GM21737 (cell line): Measurements from ENCODE around the gene NHERF1.

Experiments
- ATAC-seq: cut with Tn5 transposase; IDR thresholded peaks from one replicate; pipeline ENCODE4 v1.9.1; 2021; ENCODE audit warnings: mild to moderate bottlenecking, moderate library complexity; ENCODE audit not compliant: unreplicated experiment

The NHERF1 gene

DNA sequence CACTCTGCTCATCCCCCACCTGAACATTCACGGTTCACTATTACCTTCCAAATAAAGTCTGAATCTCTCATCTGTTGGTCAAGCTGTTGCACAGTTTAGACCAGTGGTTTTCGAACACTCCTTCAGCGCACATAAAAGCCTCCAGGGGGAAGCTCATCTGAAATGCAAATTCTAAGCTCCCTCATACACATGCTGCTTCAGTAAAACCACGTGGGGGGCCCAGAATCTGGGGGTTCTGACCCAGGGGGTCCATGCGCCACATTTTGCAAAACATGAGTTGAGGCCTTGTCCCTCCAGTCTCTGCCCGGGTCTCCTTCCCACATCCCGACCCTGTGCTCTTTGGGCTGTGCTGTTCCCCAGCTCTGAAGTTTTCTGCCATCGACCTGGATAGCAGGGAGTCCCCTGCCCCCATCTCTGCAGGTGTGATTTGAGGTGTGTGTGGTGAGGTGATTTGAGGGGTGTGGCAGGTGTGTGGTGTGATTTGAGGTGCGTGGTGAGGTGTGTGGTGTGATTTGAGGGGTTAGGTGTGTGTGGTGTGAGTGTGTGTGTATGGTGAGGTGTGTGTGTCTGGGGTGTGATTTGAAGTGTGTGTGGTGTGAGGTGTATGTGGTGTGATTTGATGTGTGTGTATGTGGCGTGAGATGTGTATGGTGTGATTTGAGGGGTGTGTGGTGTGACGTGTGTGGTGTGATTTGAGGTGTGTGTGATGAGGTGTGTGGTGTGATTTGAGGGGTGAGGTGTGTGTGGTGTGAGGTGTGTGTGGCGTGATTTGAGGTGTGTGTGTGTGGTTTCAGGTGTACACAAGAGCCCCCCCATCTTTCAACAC lies 16.2 kb upstream of the NHERF1 start:
- ATAC-seq, result no peak

DNA sequence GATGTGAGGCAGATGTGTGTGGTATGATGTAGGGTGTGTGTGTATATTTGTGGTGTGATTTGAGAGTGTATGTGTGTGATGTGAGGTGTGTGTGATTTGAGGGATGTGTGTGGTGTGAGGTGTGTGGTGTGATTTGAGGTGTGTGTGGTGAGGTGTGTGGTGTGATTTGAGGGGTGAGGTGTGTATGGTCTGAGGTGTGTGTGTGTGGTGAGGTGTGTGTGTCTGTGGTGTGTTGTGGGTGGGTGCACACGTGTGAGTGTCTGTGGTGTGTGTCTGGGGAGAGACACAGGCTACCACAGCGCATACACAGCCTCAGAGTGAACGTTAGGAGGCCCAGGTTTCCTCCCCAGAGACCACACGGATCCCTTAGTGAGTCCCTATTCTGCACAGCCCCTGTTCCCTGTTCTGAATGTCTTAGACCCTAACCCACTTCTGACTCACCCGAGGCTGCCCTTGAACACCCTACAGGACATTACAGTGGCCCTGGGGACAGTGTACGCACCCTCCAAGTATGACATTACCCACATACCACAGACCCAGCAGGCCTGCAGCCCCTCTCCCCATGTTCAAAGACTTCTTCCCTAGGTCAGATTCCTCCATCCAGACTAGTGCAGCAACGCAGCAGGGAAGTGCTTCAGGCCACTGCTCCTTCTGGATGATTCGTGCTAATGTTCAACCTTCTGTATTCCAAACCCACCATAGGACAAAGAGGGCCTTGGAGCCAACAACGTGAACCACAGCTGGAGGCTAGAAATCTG lies 14.9 kb upstream of the NHERF1 start:
- ATAC-seq, result no peak

DNA sequence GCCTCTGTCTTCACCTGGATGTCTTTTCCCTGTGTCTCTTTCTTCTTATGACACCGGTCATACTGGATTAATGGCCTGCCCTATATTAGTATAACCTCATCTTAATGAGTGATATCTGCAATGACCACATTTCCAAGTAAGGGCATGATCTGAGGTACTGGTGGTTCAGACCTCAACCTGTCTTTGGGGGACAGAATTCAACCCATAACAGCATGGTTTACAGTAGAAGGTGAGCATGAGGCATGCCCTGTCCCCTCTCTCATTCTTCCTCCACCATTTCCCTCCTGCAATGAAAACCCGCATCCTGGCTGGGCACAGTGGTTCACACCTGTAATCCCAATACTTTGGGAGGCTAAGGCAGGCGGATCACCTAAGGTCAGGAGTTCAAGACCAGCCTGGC lies 14.2 kb upstream of the NHERF1 start:
- no peak for ATAC-seq

DNA sequence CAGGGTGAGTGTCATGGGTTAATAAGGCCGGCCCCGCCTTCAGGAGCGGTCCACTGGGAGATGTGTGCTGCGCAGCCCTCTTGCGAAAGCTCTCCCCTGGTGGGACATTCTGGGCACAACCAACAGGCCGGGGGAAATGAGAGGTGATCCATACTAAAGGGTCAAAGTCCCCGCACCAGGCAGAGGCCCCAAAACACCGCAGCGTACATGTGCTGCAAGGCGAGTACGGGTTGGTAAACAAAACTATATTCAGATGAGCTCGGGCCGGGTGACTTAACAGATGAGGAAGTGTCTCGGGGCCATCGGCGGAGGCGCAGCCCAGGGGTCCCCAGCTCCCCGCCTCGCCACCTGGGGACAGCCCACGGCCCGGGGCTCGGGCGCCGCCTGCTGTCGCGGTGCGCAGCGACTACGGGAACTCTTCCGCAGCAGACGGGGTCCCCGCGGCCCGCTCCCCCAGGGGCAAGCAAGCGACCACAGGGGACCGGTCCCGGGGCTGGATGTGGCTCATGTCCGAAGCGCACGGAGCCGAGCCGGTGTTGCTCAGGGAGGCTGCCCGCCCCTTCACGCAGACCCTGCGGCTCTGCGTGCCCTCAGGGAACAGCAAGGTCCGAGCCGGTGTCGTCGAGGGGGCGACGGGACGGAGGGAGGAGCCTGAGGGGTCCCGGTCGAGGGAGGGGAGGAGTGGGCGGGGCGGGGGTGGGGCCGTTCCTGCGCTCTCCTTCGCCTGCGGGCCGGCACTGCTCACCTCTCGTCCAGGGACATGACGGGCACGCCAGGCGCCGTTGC lies 11.7 kb upstream of the NHERF1 start, which contains the start of gene RAB37:
Gene RAB37 (plus strand): TSS at position 744 of the 786 bp plus-strand sequence. CDS start 17 bp downstream, at position 761.
- ATAC-seq, result peak; percentile 42

DNA sequence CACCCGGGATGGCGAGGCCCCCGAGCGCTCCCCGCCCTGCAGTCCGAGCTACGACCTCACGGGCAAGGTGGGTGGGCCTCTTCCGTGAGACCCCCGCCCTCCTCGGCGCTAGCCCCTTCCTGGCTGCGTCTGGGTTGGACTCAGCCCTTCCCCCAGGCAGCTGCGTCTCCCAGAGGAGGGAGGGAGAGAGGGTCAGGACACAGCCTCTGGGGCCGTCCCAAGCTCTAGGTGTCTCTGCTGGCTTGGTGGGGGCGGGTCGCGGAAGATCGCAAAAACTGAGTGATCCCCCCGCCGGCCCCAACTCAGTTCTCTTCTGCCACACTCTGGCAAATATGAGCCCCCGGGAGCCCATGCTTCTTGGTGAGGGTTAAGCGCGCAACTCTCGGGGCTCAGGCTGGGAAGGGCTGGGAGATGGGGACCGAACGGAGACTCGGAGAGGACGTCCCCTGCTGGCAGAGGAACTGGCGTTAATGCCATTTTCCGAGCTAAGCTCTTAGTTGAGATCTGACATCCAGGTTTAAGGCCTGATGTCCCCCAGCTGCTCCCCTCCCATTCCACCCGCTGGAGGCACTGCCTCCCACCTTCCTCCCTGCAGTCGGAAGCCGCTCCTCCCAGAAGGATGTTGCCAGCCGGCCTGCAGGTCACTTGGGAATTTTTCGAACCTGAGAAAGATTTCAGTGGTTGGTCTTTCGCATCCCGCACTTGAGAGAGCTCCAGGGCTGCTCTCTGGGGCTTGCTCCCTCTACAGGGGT lies 11.0 kb upstream of the NHERF1 start:
- ATAC-seq, result no peak

DNA sequence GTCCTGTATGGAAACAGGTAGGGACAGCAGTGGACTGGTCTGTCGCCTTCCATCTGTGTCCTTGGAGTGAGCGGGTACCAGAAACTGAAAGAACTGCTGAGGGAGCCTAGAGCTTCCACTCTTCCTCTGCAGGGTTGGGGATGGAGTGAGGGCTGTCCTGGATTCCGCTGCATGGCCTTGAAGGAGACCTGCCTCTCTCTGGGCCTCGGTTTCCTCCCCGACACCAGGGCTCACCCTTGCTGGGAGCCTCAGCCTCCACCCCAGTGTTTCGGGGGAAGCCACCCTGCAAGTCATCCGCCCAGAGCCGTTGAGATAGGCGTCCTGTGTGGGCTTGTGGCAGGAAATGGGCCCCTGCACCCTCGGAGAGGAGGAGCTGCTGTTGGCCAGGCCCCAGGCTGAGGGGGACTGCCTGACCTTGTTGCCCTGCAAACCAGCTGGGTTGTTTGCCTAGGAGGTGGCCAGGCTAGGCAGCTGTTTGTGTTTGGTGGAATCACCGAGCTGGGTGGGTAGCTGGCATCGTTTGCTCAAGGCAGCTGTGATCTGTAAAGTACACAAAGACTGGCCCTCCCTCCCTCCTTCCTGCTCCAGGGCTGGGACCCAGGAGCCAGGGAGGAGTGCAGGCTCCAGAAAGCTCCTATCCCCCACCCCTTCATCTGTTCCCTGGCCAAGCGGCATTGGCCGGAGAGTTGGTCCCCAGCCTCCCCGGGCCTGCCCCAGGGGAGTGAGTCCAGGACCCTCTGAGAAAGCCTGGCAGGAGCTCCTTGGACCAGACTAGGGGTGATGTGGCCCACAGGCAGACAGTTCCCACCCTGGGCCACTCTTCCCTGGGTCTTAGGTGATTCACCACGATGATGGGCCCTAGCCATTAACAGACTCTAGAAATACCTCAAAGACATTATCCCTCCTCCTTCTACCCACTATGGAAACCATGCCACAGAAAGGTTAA lies 10.1 kb upstream of the NHERF1 start:
- peak; percentile 36 for ATAC-seq

DNA sequence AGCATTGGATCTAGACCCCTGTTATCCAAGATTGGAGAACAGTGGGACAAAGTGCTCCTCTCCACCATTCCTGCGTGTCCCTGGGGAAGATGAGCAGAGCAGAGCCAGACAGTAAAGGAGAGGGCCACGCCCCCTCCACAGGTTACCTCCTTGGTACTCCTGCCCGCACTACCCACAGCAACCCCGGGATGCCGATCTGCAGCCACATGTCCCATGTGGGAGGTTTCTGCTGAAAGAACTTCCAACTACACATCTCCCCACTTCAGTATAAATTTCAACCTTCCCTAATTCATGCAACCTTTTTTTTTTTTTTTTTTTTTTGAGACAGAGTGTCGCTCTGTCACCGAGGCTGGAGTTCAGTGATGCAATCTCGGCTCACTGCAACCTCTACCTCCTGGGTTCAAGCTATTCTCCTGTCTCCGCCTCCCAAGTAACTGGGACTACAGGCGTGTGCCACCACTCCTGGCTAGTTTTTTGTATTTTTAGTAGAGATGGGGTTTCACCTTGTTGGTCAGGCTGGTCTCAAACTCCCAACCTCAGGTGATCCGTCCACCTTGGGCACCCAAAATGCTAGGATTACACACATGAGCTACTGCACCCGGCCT lies 9.1 kb upstream of the NHERF1 start:
- no peak for ATAC-seq

DNA sequence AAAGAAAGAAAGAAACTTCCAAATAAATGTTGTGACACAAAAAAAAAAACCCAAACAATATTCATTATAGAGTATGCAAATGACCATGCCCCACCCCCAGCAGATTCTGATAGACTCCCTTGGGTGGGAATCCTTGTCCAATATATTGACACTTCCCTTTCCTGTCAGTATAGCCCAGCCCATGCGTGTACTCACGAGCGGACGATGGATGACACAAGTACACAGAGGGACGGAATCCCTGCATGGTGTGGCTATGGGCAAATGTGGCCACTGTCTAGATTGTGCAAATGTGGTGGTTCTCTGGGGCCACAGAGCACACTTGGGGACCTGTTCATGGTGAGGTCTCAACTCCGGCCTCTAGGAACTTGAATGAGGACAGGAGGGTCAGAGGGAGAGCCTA lies 8.3 kb upstream of the NHERF1 start:
- ATAC-seq, result no peak

DNA sequence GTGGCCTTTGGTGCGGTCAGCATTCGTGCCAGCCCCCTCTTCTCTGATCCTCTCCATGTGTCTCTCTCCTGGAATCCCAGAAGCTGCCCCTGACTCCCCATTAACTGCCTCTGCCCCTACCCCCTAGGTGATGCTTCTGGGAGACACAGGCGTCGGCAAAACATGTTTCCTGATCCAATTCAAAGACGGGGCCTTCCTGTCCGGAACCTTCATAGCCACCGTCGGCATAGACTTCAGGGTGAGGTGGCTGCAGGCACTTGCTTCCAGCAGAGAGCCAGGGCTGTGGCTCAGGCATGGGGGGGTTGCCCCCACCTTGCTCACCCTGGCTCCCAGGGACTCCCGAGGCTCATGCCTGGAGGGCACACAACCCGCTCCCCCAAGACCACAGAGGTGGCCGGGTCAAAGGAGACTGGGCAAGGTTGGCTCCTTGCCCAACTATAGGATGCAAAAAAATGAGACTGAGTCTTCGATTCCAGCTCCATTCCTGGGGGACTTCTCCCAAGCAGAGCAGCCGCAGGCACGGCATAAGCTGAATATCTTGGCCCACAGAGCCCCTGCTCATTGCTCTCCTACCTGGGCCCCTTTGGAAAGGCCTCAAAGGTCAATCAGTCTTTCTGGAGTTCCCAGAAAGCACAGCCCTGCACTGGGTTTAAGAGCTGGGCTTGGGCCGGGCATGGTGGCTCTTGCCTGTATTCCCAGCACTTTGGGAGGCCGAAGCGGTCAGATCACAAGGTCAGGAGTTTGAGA lies 7.6 kb upstream of the NHERF1 start:
- ATAC-seq, result no peak

DNA sequence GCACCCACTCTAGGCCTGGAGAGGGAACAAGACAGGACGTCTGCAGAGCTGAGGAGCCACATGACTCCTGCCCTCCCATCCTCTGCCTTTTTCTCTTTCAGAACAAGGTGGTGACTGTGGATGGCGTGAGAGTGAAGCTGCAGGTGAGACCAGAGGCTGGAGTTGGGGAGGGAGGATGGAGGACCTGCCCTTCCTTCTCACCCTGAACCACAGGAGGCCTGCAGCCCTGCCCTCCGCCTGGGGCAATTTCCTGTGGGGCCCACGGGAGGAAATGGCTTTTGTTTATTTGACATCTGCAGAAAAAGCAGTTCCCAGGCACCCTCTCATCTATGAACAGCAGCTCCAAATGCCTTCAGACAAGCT lies 6.3 kb upstream of the NHERF1 start:
- no peak for ATAC-seq

DNA sequence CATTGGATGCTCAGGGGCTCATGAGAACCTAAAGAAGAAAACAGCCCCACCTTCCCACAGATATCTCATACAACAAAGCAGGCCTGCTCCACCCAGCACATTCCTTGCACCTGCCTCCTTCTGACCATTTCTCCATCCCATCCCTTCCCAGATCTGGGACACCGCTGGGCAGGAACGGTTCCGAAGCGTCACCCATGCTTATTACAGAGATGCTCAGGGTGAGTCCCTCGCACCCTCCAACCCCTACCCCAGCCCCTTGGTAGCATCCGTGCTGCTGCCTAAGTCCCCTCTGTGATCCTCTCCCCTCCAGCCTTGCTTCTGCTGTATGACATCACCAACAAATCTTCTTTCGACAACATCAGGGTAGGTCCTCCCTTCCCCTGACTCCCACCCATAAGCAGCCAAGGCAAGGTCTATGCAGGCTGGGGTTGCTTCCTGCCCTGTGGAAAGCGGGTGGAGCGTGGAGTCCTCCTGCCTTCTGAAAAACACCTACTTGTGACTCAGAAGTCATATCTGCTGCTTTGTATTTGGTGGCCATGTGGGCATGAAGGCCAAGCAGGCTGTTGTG lies 5.4 kb upstream of the NHERF1 start:
- ATAC-seq, result no peak

DNA sequence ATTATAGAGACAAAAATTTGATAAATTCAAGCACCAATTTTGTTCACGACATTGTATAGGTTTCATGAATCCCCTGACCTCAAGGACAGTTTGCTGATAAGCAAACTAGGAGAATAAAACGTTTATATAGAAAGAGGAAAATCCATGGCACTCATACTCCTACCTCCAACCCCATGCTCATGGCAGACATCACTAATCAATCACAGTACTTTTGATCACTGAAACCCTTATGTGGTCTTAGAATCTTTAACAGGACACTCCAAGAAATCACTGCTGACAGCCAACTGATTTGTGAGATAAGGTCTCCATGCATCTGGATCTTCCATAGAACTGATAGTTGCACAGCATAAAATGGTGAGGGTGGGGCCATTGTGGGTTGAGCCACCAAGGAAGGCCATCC lies 4.7 kb upstream of the NHERF1 start:
- ATAC-seq, result no peak

DNA sequence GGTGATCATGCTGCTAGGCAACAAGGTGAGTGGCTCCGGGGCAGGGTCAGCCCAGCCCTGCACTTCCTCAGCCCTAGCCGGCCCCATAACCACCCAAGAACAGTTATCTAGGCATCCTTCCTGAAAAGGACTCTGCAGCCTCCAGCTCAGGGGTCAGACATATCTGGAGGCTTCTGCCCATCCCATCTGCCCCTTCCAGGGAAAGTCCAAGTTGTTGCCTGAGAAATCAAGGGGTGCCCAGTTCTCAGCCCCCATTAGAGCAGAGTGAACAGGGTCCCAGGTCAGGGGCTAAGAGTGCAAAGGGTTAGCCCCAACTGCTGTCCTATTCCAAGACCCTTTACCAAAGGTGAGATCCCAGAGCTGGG lies 4.1 kb upstream of the NHERF1 start:
- no peak for ATAC-seq

DNA sequence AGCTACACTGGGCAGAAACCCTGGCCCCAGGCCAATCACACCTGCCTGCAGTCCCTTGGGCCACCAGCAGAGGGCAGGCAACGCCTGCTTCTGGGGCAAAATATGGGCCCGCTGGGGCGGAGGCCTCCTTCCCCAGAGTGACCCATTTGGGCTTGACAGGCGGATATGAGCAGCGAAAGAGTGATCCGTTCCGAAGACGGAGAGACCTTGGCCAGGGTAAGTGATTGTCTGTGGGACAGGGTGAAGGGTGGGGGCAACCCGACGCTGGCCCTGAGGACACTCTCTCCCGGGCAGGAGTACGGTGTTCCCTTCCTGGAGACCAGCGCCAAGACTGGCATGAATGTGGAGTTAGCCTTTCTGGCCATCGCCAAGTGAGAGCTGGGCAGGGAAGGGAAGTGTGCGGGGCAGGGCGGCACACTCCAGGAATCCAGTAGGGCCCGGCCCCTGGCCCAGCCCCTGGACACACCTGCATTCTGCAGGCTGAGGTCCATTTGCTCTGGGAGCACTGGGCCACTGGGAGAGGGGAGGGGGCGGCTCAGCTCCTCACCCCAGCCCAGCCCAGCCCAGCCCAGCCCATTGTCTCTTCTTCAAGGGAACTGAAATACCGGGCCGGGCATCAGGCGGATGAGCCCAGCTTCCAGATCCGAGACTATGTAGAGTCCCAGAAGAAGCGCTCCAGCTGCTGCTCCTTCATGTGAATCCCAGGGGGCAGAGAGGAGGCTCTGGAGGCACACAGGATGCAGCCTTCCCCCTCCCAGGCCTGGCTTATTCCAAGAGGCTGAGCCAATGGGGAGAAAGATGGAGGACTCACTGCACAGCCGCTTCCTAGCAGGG lies 3.5 kb upstream of the NHERF1 start:
- no peak for ATAC-seq

DNA sequence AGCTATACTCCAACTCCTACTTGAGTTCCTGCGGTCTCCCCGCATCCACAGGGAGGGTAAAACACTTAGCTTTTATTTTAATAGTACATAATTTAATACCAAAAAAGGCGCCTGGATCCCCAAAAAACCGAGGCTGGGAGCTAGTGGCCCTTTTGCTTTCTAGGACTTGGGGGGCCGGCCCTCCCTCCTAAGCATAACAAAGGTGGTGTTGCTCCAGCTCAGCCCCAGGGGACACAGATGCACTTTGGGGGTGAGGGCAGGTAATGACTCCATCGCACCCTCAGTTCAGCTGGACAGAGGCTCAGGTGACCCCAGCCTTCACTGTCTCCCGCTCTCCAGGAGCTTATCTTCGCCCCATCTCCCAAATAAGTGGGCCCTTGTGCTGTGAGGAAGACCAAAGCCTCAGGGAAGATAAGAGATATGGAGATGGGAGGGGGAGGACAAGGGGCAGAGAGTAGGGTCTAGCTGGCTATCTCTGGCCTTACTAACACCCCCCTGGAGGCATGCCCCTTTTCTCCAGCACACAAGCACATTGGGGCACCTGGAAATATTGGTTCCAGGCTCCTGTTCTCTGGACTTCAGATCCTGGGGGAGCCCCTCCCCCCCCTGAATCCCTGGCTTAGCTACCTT lies 2.8 kb upstream of the NHERF1 start:
- ATAC-seq, result no peak

DNA sequence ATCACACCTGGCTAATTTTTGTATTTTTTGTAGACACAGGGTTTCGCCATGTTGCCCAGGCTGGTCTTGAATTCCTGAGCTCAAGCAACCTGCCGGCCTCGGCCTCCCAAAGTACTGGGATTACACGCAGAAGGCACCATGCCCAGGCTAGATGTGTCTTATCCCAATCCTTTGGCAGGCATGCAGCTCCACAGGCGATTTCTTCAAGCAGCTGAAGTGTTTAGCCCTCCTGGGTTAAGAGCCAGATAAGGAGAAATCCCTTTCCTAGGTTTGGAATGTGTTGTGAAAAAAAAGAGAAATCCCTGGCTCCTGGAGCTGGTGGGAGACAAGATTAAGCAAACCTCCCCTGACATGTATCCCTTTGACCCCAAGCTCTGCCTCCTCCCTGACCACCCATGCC lies 2.1 kb upstream of the NHERF1 start:
- no peak for ATAC-seq

DNA sequence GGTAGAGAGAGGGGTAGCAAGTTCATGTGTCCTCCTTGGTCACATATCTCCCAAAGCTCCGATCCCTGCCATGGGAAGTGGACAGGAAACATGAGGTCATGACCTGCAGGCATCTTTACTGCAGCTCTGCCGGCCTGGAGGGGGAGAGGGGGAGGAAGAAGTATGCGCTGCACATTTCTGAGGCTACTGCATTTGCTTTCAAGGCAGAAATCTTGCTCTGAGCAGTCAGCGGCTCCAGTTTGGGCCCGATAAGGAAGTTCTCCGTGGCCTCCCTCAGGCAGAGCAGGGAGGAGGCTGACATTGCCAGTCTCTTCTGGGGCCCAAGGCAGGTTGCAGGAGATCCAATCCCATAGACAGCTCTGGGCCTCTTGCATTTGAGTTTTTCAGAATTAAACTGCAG lies 1.5 kb upstream of the NHERF1 start:
- no peak for ATAC-seq
